ENCODE measurements around the gene PRIM1.

GRCh38 chr12:56716458-56716857, 35.7 kb downstream of the PRIM1 start:
- TF ChIP-seq SUZ12 (IDR thresholded peaks at IDR 0.05; ENCODE audit: extremely low read depth, insufficient read depth, insufficient read length) (no peak), YY1 (IDR thresholded peaks at IDR 0.05; ENCODE audit: insufficient read depth, insufficient read length) (no peak), ZNF274 (IDR thresholded peaks at IDR 0.05; ENCODE audit: low read depth, low read length) (no peak)
